Thyroid gland (tissue), 4 donors: ENCODE data around the gene CBLN1.

Source experiments
- CTCF ChIP-seq, 6 experiments: fragments of 200-600 bp in 3 of 6; fragments of 450-650 bp in 3 of 6; sonication (generic) in 3 of 6; IDR thresholded peaks; one replicate each; pipeline ENCODE4 v1.5.1; 2016 to 2019; ENCODE audit warnings: antibody characterized with exemption in 6 of 6, mild to moderate bottlenecking in 2 of 6, inconsistent platforms in 1 of 6, moderate library complexity in 1 of 6
- POLR2A ChIP-seq, 2 donors: fragments of 450-650 bp; IDR thresholded peaks; one replicate each; pipeline ENCODE4 v1.6.1; 2017; ENCODE audit warnings: antibody characterized with exemption in 2 of 2, mild to moderate bottlenecking in 2 of 2, moderate library complexity in 1 of 2

- TF ChIP-seq CTCF (IDR thresholded peaks at IDR 0.05) (no peak), POLR2A (IDR thresholded peaks at IDR 0.05) (no peak)
These were observed 25.5 kb upstream of the CBLN1 start for GRCh38 chr16:49307176-49307575.
